DMS53 (cell line): ENCODE results near the gene SH3GL2.

Source experiments
- DNase-seq: peaks from one replicate; lab custom pipeline; 2025; lab: John Stamatoyannopoulos, UW

The SH3GL2 gene

DNA sequence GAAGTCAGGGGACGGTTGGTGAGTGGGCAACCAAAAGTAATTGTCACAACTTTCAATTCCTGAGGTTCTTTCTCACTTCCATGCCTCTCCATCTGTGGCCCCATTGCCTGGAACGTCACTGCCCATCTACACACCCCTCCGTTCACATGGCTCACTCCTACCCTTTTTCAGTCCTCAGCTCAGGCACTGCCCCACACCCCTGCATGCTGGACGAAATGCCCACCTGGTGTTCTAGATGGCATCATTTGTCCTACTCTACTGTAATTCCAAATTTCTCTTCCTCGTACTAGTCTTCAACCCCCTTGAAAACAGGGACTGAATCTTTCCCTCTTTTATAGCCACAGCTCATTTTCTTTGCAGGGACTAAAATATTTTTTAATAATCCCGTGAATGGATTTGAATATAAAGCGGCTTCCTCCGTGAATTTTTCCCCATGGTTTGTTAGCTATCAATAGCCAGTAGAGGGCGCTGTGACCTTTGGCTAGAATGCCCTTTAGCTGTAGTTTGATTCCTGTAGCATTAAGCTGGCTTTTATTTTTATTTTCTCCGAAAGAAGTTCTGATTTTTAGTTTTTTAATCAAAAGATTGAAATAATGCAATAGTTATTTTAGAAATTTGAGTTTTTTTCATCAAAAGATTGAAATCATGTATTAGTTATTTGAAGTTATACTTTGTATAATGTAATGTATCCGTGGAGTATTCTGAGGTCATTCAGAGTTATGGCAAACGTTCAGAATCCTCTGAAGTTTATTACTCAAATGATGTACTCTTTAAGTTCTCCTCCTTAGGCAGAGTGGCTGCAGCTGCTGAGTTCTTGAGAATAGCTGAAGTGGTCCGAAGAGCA is 232.1 kb downstream of the SH3GL2 start:
- peak; percentile 72 for DNase-seq

DNA sequence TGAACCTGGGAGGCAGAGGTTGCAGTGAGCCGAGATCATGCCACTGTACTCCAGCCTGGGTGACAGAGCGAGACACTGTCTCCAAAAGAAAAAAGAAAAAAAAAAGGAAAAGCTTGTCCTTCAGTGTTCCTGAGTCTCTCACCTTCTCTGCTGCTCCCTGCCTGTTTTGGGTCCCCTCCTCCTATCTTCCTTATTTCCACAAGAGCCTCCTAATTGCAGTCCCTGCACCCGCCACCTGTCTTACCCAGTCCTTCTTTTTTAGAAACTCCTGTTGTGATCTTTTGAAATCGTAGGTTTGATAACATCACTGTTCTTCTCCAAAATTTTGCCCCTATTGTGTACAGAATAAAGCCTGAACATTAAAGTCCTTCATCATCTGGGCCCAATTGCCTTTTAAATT is 234.9 kb downstream of the SH3GL2 start:
- no peak for DNase-seq

DNA sequence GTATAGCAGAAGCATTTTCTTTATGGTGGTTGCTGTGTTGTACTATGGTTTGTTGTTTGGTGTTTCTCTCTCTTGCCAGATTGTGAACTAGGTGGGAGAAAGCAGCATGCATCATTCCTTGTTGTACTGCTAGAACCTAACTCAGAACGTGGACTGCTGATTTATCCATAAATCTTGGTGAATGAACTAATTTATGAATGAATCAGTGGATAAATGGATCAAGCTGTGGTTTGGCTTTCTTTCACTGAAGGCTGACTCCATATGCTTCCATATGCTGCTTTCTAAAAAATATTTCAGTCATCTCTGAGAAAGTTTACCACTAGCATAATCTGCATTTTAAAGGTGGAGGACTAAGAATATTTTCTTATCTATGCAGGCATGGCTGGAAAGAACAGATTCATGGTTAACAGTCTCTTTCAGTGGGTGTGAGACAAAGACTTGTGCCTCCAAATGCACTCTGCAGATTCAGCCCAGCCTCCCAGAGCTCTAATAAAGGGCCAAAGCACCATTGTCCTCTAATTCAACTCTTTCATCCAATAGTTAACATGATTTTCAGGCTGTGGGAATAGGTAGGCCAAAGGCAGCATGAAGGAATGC is 237.7 kb downstream of the SH3GL2 start:
- no peak for DNase-seq

DNA sequence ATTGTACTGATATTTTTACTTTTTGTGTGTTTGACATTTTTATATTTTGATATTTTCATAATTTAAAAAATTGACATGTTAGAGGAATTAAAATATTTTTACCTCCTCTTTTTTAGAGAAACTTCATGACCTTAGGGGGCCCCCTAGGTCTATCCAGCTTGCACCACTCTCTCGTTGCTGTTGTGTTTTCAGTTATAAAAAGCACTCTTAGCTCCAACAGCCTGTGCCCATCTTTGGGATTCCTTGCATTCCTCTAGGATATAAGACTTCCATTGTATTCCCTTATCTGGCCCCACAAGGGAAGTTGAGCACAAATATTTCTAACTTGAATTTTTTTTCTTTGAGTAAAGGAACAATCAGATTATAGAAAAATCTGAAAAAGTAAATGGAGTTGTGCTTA is 245.3 kb downstream of the SH3GL2 start:
- no peak for DNase-seq

GRCh38 chr9:17824616-17825264 is 245.9 kb downstream of the SH3GL2 start:
- DNase-seq: no peak

DNA sequence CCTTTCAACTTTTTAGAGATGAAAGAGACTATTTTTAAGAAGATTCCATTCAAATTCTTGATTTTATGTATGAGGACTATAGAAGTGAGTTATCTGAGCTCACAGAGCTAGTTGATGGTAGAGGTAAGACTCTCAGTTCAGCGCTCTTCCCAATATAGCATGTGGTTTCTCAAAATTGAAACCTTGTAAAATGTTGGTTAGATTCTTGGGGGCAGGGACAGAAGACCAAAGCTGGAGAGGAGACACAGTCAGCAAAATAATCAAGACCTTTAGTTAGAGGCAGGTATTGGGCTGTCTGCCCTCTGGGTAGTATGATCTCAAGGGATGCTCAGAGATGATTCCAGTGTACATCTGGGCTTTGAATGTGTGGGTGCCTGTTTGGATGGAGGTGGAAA is 246.4 kb downstream of the SH3GL2 start:
- DNase-seq: no peak

GRCh38 chr9:17829064-17829463 is 250.2 kb downstream of the SH3GL2 start:
- no peak for DNase-seq

DNA sequence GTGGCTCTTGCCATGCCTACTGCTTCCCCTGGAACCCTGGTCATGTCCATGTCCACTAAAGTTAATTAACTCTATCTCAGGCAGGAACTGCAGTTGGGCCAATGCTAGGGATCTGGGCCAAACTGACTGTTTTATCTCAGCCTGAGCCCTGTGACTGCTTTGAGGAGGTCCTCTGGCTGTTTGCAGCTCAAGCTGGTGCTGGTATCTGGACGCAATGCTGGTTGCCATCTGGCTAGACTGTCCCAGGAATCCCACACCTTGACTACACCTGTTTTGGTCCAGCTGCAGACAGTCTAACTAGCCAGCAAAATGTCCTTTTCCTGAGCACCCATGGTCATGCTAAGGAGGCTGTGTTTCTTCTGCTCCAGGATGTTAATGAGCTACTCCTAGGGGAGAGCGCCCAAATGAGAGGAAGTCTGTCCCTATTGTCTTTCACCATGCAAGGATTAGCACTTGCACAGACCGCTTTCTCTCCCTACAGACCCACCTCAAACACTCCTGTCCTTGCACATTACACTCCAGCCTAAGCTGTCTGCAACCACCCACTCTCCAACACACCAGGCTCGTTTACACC is 251.0 kb downstream of the SH3GL2 start:
- DNase-seq: no peak

- DNase-seq: no peak
Observed at GRCh38 chr9:17832812-17833211, 253.9 kb downstream of the SH3GL2 start.

DNA sequence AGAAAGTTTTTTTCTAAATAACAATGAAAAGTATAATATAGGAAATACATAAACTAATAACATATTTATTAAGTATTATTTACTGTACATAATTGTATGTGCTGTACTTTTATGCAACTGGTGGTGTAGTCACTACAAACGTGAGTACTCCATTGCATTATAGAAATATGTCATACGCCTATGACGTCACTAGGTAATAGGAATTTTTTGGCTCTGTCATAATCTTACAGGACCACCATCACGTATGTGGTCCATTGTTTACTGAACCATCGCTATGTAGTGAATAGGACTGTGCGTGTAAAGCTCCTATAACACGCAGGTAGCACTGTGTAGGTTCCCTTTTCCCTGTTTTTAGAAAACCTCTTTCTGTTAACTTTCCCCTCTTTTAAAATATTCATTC is 255.0 kb downstream of the SH3GL2 start:
- no peak for DNase-seq

DNA sequence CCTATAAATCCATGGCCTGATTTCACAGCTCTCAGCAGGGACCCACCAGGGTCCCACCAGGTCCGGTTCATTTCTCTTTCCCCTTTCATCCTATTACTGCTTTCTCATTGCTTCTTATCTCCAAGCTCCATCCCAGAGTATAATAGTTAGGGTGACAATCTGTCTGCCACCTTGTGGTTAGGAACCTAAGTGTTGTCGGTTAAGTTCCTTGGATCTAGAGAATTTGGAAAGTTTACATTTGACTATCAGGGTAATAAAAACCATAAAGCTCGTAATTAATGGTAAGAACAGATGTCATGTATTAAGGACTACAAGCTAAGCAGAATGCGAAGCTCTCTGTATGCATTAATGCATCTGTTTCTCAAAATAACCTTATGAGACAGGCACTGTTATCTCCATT is 259.1 kb downstream of the SH3GL2 start:
- DNase-seq: peak; percentile 11

- DNase-seq: no peak
Observed at GRCh38 chr9:17839776-17840175, 260.9 kb downstream of the SH3GL2 start.

DNA sequence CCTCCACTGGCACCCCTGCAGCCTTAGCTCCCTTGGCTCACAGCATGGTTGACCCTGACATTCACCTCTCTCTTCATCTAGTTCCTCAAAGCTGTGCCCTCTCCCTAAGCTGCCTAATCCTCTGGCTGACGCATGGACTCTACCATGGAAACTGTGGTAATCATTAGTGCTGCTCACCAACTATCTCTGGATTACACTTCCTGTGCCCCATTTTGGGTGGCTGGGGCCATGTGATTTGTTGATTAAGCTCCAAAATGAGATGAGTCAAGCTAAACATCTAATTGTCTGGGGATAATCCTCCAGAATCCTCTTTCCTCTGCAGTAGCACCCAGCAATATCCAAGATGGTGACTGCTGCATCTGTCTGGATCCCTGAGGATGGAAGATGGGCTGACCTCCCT is 264.4 kb downstream of the SH3GL2 start:
- DNase-seq: no peak
